ENCODE data around the gene RASAL3.
"Not testable (repeated sequence)": the region's sequence is repeated elsewhere in the genome, so short reads cannot be mapped to it uniquely, and the experiment has no call there.

RASAL3 gene

DNA sequence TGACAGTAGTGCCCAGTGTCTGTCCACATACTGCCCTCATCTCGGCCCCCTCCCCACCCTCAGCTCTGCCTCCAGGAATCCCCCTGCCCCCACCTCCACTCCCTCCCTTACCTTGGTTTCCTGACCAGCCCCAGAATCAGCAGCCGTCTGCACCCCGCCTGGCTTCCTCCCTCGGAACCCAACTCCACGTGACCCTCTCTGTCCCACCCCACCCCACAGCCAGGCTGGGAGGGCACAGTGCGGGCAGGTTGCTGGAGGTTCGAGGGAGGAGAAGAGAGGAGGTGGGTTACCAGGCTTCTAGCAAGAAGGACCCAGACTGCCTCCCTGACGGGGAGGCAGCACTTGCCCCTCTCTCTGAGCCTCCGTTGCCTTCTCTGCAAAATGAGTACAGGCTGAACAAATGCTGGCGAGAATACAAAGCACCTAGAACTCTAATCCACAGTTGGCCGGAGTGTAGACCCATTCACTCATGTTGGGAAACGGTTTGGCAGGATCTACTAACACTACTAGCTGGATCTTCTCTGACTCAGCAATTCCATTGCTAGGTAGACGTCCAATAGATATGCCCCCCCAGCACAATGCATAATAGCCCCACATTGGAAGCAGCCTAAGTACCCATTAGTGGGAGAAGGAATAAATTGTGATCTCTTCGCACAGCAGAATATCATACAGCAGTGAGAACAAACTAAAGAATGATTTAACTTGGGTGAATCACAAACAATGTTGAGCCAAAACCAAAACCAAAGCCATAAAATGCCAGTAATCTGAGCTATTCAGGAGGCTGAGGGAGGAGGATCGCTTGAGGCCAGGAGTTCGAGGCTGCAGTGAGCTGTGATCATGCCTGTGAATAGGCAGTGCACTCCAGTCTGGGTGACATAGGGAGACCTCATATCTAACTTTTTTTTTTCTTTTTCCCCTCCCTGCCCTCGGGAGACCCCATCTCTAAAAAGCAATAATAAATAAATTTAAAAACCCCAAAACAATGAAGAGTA lies at the start of gene RASAL3:
RASAL3 (minus strand) TSS at position 151 of the 992 bp plus-strand sequence. CDS start 186 bp downstream, outside the sequence.
- peak; percentile 68 for DNase-seq

DNA sequence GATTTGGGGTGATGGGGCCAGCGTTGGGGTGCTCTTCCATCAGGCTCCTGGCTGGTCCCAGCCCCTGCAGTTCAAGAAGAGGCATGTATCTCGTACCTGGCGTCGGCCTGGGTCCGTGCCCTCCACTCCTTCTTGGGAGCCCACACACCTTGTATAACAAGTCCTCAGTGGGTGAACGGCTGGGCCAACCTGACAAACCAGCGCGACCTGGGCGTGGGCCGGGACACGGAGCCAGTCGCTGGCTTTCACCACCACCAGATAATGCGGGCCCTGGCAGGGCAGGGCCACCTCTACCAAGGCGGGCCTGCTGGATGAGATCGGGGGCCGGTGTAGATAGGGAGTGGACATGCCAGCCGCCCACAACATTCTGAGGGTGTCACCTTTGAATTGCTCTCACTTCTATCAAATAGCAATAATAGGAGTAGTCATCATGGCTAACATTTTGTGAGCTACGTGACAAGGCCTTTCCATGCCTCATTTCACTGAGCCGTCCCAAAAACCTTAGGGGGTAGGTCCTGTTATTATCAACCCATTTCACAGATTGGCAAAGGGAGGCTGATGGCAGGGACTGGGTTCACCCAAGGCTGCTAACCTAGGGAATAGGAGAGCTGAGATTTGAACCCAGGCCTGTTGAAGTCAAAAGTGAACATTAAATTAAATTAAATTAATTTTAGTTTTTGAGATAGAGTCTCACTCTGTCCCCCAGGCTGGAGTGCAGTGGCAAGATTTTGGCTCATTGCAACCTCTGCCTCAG lies 47.5 kb upstream of the RASAL3 start:
- DNase-seq: no peak

DNA sequence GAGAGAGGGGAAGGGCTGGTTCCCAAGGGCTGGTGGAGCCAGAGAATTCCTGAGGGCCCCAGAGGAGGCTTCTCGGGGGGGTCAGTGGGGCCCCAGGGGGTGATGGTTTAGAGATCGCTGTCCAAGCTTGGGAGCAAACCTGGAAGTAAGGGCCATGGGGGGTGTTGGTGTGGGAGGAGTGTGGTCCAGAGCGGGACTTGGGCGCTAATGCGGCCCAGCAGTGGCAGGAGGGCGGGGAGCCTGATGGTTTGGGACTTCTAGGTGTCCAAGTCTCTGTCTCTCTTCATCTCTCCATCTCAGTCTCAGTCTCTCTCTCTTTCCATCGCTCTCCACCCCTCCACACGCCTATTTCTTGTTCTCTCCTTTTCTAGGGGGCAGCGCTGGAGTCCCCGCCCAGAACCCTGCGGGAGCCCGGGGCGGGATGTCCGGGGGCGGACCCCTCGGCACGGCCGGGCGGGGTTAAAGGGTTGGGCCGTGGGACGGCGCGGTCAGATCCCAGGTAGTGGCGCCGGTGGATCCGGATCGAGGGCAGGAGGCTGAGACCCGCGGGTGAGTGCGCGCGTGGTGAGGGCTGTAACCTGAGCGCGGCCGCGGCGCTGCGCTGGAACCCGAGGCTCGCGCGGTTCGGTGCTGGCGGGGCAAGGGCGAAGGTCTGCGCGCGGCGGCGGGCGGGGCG lies 43.8 kb upstream of the RASAL3 start, which contains the start of gene CYP4F22:
CYP4F22 (plus strand) TSS at position 491 of the 676 bp plus-strand sequence. CDS start 16,812 bp downstream, outside the sequence.
- DNase-seq: no peak

DNA sequence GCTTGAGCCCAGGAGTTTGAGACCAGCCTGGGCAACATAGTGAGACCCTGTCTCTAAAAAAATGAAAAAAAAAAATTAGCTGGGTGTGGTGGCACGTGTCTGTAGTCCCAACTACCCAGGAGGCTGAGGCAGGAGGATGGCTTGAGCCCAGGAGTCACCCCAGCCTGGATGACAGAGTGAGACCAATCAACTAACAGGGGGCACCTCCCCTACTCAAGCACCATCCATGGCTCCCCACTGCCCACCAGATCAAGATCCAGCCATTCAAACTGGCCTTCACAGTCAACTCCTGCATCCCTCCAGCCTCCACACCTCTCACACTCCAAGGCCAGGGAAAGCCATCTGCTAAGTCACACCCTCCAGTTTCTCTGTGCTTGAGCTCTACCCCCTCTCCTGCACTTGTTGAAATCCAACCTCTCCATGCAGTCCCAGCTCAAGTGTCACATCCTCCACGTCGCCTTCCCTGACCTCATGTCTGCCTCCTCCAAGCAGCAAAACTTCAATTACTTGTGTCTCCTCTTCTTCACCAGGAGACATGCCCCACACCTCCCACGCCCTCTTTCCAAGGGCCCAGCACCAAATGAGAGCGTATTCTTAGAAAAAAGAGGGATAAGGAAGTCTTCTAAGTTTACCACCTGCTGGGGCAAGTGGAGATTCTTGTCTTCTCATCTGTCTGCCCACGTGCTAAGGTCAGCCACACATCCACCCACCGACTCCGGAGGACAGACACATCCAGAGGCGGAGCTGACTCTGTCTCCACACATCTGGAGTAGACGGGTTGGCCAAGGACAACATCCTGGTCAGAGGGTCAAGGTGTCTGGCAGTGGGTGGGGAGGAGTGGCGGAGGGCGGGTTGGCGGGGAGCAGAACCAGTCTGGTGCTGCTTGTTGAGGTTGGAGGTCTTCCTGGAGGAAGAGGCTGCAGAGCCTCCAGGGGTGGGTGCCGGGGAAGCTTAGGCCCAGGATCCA lies 43.0 kb upstream of the RASAL3 start:
- DNase-seq: no peak

DNA sequence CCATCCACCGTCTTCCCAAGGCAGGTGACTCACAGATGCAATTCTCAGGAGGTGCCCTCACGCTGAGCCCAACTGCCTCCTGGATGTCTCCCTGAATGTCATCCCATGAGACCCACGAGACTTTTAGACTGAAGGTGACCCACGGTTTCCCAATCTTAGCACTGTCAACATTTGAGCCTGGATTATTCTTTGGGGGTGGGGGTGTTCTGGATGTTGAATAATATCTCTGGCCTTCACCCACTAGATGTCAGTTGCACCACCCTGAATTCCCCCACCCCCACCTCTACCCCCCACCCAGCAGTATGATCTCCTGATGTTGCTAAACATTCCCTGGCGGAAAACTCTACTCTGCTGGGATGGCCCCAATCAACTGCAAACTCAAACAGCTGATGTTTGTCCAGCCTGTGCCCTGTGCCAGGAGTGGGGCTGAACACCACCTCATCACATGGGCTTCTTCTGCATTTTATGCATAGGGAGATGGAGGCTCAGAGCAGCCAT lies 41.8 kb upstream of the RASAL3 start:
- no peak for DNase-seq

DNA sequence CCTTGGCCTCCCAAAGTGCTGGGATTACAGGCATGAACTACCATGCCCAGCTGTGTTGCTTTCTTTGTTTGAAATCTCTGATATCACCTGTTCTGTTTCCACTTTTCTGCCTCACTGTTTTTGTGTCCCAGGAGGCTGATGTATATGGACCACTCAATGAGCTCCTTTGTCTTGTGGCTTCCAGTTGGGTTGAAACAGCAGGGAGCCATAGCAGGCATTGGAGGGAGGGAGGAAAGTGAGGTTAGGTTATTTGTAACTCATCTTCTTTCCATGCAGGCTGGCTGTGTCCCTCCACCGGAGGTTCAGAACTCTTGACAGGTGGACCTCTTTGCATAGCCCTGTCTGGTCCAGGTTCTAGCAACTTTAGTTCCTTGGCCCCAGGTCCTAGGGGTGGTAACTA lies 37.9 kb upstream of the RASAL3 start:
- DNase-seq: no peak

DNA sequence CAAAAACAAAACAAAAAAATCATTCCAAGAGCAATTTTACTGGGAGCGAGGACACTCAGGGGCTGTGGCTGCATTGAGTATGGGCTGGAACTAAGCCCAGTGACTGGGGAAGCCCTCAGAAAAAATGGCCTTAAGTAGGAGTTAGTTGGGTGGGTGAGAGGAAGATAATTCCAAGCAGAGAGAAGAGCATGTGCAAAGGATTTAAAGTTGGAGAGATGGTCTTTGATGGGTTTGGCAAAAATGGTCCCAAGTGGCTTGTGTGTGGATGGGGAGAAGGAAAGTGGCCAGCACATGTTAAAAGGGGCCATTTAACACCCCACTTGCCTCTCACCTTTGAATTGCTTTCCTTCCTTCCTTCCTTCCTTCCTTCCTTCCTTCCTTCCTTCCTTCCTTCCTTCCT lies 37.3 kb upstream of the RASAL3 start:
- DNase-seq: no peak

DNA sequence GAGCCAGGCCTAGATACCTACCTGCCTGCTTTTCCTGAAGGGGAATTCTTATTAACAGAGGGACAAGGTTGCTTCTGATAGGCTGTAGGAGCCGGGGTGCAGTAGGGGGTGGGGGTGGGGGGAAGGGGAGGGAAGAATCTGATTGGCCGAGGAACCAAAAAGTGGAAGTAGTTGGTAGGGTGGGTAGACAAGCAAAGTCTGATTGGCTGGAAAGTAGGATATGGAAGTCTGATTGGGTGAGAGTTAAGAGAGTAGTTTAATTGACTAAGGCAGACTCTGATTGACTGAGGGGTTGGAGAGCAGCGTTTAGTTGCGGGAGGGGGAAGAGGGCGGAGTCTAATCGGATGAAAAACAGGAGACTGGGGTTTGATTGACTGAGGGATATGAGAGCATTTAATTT lies 34.6 kb upstream of the RASAL3 start:
- DNase-seq: no peak

DNA sequence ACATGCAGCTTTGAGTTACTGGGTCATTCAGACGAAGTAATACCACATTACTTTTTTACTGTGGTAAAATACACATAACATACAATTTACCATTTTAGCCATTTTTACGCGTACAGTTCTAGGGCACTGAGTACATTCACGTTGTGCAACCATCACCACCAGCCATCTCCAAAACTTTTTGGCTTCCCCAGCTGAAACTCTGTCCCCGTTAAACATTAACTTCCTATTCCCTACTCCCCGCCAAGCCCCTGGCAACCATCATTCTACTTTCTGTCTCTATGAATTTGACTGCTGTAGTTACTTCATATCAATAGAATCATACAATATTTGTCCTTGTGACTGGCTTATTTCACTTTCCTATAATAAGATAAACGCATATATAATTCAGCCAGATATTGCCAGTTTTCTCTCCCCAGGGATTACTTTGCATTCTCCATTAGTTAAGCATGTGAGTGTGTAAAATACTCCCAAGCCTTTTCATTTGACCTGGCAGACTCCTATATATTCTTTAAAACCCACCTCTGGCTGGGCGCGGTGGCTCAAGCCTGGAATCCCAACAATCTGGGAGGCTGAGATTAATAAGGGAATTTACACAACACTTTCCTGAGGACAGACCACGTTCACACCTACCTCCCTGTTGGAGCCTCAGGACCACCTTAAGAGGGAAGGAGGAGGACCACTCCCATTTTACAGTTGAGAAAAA lies 34.0 kb upstream of the RASAL3 start:
- no peak for DNase-seq

DNA sequence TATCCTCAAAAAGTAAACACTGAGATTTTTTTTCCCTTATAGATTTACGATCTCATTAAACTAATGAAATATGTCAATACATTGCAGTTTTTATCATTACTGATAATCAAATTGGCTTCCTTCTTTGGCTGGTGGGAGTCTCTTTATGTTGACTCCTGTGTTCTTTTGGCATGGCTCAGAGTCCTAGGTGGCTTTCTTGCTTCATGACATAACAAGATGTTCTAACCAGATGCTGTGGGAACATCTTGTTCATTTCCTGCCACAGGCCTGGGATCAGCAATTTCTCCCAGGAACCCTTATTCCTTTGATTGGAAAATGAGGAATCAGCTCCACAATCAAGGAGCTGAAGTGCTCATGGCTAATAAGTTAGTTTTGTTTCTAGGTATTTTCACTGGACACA lies 30.8 kb upstream of the RASAL3 start:
- no peak for DNase-seq

DNA sequence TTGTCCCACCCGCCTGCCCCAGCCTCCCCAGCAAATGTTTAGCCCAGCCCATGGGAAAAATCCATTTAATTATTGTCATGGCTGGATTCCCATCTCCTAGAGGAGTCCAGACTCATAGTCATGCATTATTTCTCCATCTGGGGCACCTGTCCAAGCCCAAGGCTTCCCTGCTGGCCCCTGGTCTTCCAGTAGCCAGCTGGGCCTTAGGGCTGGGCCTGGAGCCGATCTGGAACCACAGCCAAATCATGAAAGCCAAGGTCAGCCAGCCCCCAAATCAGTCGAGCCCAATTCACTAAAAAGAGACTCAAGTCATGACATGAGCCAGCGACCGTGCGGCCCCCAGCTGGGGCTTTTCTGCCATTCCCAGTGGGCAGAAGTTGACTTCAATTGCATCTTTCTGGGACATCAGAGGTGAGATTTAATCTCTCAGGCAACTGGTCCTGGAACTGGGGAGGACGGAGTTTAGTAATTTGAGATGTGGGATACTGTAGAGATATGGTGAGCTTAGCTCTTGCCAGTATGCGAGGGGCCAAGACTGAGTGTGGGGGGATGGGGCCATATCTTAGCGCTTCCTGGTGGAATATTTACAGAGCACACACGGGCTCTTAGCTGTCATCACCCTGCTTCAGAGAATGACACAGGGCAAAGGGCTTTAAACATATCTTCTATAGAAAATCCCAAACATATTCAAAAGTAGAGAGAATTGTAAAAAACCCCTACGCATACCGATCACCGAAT lies 24.3 kb upstream of the RASAL3 start:
- DNase-seq: no peak

DNA sequence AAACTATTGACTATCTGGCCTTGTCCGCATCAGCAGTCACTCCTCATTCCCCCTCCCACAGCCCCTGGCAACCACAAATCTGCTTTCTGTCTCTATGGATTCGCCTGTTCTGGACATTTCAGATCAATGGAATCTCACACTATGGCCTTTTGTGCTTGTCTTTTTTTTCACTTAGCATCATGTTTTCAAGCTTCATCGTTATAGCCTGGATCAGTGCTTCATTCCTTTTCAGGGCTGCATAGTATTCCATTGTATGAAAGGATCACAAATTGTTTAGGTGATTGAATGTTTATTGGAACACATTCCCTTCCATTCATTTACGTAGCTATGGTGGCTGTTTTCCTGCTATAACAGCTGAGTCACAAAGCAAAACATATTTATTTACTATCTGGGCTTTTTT lies 22.7 kb upstream of the RASAL3 start:
- no peak for DNase-seq

DNA sequence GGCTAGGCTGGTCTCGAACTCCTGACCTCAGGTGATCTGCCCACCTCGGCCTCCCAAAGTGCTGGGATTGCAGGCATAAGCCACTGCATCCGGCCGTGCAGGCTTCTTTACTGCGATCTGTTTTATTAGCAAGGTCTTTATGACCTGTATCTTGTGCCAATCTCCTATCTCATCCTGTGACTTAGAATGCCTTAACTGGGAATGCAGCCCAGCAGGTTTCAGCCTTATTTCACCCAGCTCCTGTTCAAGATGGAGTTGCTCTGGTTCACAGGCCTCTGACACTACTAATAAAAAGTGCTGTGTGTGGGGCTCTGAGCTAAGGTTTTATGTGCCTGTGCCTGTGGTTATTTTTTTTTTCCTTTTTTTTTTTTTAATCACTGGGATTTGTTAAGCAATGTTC lies 21.4 kb upstream of the RASAL3 start:
- DNase-seq: not testable (repeated sequence)

DNA sequence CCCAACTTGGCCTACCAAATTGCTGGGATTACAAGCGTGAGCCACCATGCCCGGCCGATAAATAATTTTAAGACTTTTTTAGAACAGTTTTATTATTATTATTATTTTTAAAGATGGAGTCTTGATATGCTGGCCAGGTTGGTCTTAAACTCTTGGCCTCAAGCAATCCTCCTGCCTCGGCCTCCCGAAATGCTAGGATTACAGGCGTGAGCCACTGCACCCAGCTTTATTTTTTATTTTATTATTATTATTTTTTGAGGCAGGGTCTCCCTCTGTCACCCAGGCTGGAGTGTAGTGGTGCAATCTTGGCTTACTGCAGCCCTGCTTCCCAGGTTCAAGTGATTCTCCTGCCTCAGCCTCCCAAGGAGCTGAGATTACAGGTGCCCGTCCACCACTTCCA lies 16.7 kb upstream of the RASAL3 start:
- not testable (repeated sequence) for DNase-seq

DNA sequence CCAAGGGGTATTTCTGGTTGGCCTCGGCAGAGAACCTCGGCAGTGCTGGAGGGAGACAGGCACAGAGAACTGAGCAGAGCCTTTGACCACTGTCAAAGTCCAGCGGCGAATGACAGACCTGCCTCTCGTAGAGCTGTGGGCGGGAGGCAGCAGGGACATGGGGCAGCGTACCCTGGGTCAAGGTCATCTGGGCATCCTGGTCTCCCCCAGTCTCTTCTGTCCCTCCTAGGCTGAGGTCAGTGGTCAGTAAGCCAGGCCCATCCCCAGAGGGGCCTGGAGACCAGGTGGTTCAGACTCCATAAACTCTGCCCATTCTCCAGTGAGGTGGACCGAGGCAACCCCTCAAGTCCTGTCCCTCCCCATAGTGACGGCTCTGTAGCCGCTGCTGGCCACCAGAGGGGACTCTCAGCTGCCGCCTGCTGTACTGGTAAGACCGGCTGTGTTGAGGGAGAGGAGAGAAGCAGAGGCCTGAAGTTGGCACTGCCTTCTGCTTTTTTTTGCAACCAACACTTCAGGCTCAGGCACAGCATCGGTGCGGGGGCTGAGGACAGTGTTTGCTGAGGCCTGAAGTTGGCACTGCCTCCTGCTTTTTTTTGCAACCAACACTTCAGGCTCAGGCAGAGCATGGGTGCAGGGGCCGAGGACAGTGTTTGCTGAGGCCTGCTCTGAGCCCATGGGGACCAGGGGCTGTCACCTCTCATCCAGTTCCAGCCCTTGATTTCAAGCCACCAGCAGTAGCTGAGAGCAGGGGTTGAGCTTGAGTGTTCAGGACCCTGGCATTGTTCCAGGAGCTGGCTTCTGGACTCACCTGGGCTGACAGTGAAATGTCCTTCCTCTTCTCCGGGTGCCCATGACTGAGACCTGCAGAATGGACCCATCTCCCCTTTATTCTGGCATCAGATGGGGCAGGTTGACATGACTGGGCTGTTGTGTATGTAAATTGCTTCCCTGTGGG lies 15.3 kb upstream of the RASAL3 start, which contains the start of gene PGLYRP2:
PGLYRP2 (minus strand) TSS at position 111 of the 955 bp plus-strand sequence. CDS start 130 bp downstream, outside the sequence.
- no peak for DNase-seq

DNA sequence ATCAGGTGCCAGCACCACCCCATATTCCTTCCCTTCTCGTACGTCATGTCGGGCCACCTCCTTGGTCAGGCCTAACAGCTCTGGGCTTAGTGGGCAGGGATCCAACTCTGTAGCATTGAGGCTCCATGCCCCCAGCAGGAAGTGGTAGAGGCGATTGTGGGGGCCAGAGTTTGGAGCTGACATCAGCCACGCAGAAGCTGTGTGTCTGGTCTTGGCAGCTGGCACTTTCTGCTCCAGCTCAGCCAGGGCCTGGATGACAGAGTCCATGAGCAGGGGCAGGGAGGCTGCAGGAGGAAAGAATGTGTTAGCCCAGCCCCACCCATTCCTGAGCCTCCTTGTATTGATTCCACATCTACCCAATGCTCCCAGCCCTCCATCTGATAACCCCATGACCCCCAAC lies 12.0 kb upstream of the RASAL3 start:
- DNase-seq: no peak

DNA sequence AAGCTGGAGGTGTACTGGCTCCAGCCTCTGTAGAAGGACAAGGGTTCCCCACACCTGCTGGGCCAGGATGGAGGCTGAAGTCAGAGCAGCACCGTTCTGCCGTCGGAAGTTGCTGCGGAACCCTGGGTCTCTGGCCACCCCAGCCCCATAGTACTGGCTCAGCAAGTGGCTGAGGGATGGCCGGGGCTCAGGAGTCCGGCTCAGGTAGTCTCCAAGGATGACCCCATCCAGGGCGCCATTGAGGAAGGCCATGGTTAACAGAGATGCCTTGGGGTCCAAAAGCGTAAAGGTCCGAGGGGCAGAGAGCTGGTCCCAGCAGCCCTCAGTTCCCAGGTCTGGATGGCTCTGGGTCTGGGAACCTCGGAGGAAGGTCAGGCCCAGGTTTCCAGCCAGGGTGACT lies 11.3 kb upstream of the RASAL3 start:
- DNase-seq: no peak

DNA sequence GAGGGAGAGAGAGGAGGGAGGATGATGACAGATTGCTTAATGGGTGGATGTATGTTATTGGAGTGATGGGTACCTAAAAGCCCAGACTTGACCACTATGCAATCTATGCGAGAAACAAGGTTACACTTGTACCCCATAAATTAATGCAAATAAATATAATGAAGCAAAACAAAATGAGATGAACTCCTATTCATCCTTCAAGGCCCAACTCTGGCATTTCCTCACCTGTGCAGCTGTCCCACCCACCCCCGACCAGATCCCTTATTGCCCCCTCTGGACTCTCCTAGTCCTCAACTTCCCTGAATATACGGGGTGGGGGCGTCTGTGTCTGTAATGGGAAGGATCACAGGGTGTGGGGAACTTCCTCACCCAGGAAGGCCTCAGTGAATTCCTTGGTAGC lies 10.8 kb upstream of the RASAL3 start:
- DNase-seq: no peak

DNA sequence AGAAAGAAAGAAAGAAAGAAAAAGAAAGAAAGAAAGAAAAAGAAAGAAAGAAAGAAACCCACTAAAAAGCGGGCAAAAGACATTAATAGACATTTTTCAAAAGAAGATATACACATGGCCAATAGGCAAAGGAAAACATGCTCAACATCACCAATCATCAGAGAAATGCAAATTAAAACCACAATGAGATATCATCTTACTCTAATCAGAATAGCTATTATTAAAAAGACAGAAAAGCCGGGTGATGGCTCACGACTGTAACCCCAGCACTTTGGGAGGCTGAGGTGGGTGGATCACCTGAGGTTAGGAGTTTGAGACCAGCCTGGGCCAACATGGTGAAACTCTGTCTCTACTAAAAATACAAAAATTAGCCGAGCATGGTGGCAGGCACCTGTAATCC lies 9.5 kb upstream of the RASAL3 start:
- not testable (repeated sequence) for DNase-seq

Measured in activated effector memory CD4-positive, alpha-beta T cell treated with Interleukin-2 at 50 U/mL for 16 hours (primary cell).